Measurements from ENCODE around the gene PPP1R1A. TPM values are rescaled to one million over a fixed set of nuclear protein-coding genes. Genes with fewer than 3 reads are reported as not detected.

The PPP1R1A gene, protein sequence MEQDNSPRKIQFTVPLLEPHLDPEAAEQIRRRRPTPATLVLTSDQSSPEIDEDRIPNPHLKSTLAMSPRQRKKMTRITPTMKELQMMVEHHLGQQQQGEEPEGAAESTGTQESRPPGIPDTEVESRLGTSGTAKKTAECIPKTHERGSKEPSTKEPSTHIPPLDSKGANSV
- not detected in 2 replicates for total RNA-seq

GRCh38 chr12:54588110-54588889, at the start of gene PPP1R1A:
PPP1R1A (minus strand) TSS chr12:54588659; CDS start chr12:54588488, 171 bp downstream.

DNA sequence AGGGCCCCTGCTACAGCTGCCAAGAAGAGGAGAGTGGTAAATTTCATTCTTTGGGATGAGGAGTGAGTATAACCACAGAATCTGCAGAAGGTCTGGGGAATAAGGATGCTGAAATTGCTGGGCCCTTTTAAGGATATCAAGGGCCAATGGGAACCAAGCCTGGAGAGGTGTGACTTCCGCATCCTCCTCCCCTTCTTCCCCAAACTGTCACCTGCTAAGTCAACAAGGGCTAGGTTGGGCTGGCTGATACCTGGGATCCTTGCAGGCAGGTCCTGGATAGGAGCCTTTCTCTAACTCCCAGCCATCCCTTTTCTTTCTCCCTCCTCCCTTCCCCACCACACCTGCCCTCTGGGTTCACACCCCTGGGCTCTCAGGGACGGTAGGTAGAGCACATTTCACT, 46.3 kb upstream of the PPP1R1A start, which contains the start of gene LACRT:
TSS of gene LACRT (minus strand) at position 101 of the 400 bp plus-strand sequence. CDS start at position 47, 54 bp downstream.

Other genes with a start within 250 kb of the PPP1R1A start
- not detected in 2 replicates for gene GPR84, start 224.2 kb downstream of the PPP1R1A start, total RNA-seq
- gene ZNF385A, start 203.9 kb downstream of the PPP1R1A start, total RNA-seq: 0.37 and 1.4 TPM in 2 replicates
- gene ITGA5, start 169.4 kb downstream of the PPP1R1A start, total RNA-seq: 351 and 524 TPM in 2 replicates
- gene GTSF1, start 115.1 kb downstream of the PPP1R1A start, total RNA-seq: not detected in 2 replicates
- under 0.01 TPM in 2 replicates for gene NCKAP1L, start 90.9 kb downstream of the PPP1R1A start, total RNA-seq
- 0.78 and 1.5 TPM in 2 replicates for gene PDE1B, start 39.1 kb downstream of the PPP1R1A start, total RNA-seq
- not detected in 2 replicates for gene LACRT, start 46.2 kb upstream of the PPP1R1A start, total RNA-seq
- not detected in 2 replicates for gene DCD, start 59.7 kb upstream of the PPP1R1A start, total RNA-seq